ENCODE measurements around the gene DPP10. TPM values are rescaled to one million over a fixed set of nuclear protein-coding genes. Genes with fewer than 3 reads are reported as not detected.

Gene DPP10
- total RNA-seq, 1 donor from 2014 or later: 2.1 TPM

DNA sequence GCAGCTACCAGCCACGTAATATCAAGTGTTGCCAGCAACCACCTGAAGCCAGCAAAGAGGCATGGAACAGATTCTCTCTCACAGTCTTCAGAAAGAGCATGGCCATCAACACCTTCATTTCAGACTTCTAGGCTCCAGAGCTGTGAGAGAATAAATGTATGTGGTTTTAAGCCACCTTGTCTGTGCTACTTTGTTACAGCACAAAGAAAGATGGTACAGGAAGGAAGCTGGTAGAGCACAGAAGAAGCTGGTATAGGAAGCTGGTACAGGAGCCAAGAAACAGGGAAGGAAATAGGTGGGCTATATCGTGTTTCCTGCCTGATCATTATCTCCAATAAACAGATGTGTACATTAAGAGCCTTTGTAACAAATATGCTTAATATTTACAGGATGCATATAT is 217.4 kb downstream of the DPP10 start:
- peaks cover 4% of the 10 kb centered on the region for H3K4me1 Mint-ChIP-seq
- H3K27ac Mint-ChIP-seq (ENCODE audit: unreplicated experiment): no peak overlapping the region
- H3K4me3 Mint-ChIP-seq: no peak overlapping the region
- TF ChIP-seq, protein P1, sequence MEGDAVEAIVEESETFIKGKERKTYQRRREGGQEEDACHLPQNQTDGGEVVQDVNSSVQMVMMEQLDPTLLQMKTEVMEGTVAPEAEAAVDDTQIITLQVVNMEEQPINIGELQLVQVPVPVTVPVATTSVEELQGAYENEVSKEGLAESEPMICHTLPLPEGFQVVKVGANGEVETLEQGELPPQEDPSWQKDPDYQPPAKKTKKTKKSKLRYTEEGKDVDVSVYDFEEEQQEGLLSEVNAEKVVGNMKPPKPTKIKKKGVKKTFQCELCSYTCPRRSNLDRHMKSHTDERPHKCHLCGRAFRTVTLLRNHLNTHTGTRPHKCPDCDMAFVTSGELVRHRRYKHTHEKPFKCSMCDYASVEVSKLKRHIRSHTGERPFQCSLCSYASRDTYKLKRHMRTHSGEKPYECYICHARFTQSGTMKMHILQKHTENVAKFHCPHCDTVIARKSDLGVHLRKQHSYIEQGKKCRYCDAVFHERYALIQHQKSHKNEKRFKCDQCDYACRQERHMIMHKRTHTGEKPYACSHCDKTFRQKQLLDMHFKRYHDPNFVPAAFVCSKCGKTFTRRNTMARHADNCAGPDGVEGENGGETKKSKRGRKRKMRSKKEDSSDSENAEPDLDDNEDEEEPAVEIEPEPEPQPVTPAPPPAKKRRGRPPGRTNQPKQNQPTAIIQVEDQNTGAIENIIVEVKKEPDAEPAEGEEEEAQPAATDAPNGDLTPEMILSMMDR (conservative IDR thresholded peaks at IDR 0.05): no peak
- peaks cover 6% of the 10 kb centered on the region for H3K27me3 Mint-ChIP-seq (ENCODE audit: low read depth)
- H3K9me3 Mint-ChIP-seq: peaks cover 2% of the 10 kb centered on the region
- DNase-seq (ENCODE audit: low read depth, low spot score): no peak
- no peaks in the 10 kb centered on the region for H3K36me3 Mint-ChIP-seq (ENCODE audit: low read depth)

DNA sequence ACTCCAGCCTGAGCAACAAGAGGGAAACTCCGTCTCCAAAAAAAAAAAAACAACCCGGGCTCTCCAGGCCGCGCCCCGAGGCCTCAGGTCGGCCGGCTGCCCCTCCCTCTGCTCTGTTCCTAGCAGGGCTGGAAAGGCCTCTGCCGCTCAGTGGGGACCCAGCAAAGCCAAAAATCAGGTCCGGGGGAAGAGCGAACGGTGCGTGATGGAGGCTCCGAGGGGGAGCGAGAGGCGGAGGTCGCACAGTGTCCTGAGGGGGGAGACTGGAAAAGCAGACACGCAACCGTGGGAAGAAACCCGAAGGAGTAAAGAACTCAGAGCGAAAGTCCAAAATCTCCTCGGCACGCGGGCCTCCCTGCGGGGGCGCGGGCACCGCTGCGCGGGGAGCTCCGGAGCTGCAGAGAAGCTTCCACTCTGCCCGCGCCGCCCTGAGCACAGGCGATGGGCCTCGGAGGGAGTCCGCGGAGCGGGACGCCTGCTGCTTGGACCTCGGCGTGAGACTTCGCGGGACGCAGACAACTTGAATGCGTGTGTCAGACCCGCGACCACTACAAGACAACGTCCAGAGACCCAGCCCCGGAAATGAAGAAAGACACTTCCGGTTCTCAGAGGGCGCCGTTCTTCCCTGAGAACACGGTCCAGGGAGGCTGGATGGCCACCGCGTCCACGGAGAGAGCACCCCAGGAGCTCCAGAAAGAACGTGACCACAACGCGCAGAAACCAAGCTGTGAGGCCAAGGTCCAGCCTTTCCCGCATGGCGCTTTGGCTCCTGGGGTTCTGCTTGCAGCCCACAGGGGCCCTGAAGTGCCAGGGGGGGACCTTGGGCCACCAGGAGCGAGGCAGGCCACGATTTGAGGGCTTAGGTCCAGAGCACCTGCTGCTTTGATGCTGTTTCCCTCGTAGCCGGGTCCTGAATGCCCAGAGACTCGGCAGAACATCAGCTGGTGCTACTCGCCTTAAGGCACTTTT is 219.8 kb downstream of the DPP10 start:
- H3K4me1 Mint-ChIP-seq: peaks cover 4% of the 10 kb centered on the region
- H3K9me3 Mint-ChIP-seq: peaks cover 2% of the 10 kb centered on the region
- peaks cover 6% of the 10 kb centered on the region for H3K27me3 Mint-ChIP-seq (ENCODE audit: low read depth)
- H3K36me3 Mint-ChIP-seq (ENCODE audit: low read depth): no peaks in the 10 kb centered on the region
- H3K4me3 Mint-ChIP-seq: peak overlapping the region; percentile 86
- peak; percentile 2 for DNase-seq (ENCODE audit: low read depth, low spot score)
- TF ChIP-seq, protein P1 (conservative IDR thresholded peaks at IDR 0.05): no peak
- H3K27ac Mint-ChIP-seq (ENCODE audit: unreplicated experiment): peak overlapping the region; percentile 31

- Mint-ChIP-seq H3K27me3 (ENCODE audit: low read depth) (no peaks in the 10 kb centered on the region), H3K4me1 (no peaks in the 10 kb centered on the region), H3K36me3 (ENCODE audit: low read depth) (no peaks in the 10 kb centered on the region), H3K4me3 (no peak overlapping the region), H3K9me3 (no peaks in the 10 kb centered on the region), H3K27ac (ENCODE audit: unreplicated experiment) (no peak overlapping the region)
- DNase-seq (ENCODE audit: low read depth, low spot score): no peak
- TF ChIP-seq, protein P1 (conservative IDR thresholded peaks at IDR 0.05): no peak
Observed at GRCh38 chr2:114668415-114668814, 226.0 kb downstream of the DPP10 start.

- TF ChIP-seq, protein P1 (conservative IDR thresholded peaks at IDR 0.05): no peak
- H3K9me3 Mint-ChIP-seq: no peaks in the 10 kb centered on the region
- H3K4me1 Mint-ChIP-seq: peaks cover 4% of the 10 kb centered on the region
- no peak for DNase-seq (ENCODE audit: low read depth, low spot score)
- no peaks in the 10 kb centered on the region for H3K36me3 Mint-ChIP-seq (ENCODE audit: low read depth)
- H3K4me3 Mint-ChIP-seq: no peak overlapping the region
- H3K27me3 Mint-ChIP-seq (ENCODE audit: low read depth): peaks cover 6% of the 10 kb centered on the region
- H3K27ac Mint-ChIP-seq (ENCODE audit: unreplicated experiment): no peak overlapping the region
Observed at GRCh38 chr2:114683251-114683650, 240.8 kb downstream of the DPP10 start.

DNA sequence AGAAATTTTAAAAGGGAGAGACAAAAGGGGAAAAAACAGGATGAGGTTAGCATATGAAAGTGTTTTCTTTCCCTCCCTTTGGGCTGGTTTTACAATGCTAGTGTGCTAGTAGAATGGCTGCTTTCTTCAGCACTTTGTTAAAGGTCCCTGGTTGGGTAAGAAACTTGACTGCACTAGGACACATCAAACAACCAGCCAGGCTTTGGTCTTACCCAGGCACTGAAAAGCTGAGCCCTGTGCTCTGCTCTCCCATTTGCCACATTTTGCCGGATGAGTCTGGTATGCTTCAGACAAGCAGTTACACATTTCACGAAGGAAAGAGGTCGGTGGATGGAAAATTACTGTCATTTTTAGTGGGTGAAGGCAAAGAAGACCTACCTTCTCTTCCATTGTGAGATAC is 242.0 kb downstream of the DPP10 start:
- Mint-ChIP-seq H3K9me3 (no peaks in the 10 kb centered on the region), H3K27ac (ENCODE audit: unreplicated experiment) (no peak overlapping the region), H3K4me1 (peaks cover 4% of the 10 kb centered on the region), H3K36me3 (ENCODE audit: low read depth) (no peaks in the 10 kb centered on the region), H3K4me3 (no peak overlapping the region), H3K27me3 (ENCODE audit: low read depth) (peaks cover 6% of the 10 kb centered on the region)
- TF ChIP-seq, protein P1 (conservative IDR thresholded peaks at IDR 0.05): no peak
- DNase-seq (ENCODE audit: low read depth, low spot score): no peak
